ENCODE measurements around the gene SLC25A42. TPM values are rescaled to one million over a fixed set of nuclear protein-coding genes. Genes with fewer than 3 reads are reported as not detected.
A peak's percentile ranks its signal among the peaks of the same experiment; 100 is the strongest.
"Not testable (repeated sequence)": the region's sequence is repeated elsewhere in the genome, so short reads cannot be mapped to it uniquely, and the experiment has no call there.

Gene SLC25A42, protein sequence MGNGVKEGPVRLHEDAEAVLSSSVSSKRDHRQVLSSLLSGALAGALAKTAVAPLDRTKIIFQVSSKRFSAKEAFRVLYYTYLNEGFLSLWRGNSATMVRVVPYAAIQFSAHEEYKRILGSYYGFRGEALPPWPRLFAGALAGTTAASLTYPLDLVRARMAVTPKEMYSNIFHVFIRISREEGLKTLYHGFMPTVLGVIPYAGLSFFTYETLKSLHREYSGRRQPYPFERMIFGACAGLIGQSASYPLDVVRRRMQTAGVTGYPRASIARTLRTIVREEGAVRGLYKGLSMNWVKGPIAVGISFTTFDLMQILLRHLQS
- total RNA-seq (1 to 10 TPM; 6.3 to 8.2 (median 7.3) TPM), polyA plus RNA-seq (1 to 10 TPM; 2.4 to 9.5 (median 9.0) TPM)

DNA sequence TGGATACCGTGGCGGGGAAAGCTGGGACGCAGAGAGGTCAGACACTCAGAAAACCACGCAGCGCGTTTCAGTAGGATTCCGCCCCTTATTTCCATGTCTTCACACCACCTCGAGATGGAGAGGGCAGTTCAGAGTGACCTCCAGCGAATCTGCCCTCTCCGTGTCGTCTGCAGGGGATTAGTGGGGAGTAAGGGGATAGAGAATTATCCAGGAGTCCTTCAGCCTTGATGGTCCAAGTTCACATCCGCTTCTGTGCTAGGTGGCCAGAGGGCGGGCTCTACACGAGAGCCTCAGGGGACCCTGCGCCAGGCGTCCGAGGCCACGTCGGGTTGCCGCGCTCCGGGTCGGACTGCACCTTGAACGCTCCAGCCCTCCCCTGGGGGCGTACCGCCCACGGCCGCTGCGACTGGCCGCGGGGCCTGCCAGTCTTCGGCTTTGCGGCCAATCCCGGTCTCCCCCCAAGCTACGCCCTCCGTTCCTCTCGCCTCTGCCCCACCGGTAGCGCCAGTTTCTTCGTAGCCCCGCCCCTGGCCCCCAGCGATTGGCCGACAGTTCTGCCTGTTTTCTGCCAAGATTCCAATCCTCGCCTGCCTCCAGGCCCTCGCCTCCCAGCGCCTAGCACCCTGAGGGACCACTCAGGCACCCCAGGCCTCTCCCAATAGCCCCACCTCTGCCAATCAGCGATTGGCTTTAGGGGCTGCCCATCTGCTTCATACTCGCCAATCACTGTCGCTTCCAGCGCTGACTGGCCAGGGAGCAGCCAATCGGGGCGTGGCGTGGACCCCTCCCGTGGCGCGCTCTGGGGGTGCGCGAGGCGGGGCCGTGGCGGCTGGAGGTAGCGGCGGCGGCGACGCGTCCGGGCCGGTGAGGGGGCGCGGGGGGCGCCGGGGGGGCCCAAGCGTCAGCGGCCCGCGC, at the start of gene SLC25A42:
SLC25A42 (plus strand) TSS at position 812 of the 915 bp plus-strand sequence. CDS start 32,131 bp downstream, outside the sequence.
- intact Hi-C loops (cut with DNase I): loop anchor here (2.0 to 10.0 kb wide), 4 partner anchors 31 to 601 kb away; partner anchors contain the start of genes ARMC6, ATP13A1, BORCS8 and RFXANK
- TF ChIP-seq EP300 (IDR thresholded peaks at IDR 0.05) (no peak), POLR2A (IDR thresholded peaks at IDR 0.05) (peak in 1 of 2 donors; percentile 20), POLR2AphosphoS5 (IDR thresholded peaks at IDR 0.05) (peak in 3 of 4 donors; percentile 33 to 71 (median 55))
- Histone ChIP-seq H3K36me3 (no peaks in the 10 kb centered on the region), H3K27ac (peak within 1 kb of the TSS; percentile 79 to 90 (median 88)), H3K4me1 (peaks cover 0 to 28% (median 21%) of the 10 kb centered on the region in 4 donors), H3K9me3 (no peaks in the 10 kb centered on the region), H3K27me3 (no peaks in the 10 kb centered on the region), H3K4me3 (peak within 1 kb of the TSS; percentile 64 to 93 (median 92))
- 5% methylated on average over 77 of the region's 77 CpGs for WGBS, 2 donors
- DNase-seq: peak; percentile 100

DNA sequence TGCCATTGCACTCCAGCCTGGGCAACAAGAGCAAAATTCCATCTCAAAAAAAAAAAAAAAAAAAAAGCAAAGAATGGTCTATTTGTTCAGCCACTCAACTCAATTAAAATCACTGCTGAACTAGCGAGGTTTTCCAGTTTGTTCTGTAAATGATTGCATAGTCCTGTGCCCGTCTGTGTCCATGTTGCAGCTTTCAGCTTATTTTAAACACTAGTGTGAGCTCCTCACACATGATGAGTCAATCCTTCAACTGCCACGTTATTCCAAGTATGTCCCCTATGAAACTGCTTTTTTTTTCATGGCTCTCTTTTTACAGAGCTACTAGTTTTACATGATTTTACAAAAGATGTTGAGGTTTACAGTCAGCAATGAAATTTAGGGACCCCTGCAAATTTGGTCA, 42.7 kb upstream of the SLC25A42 start:
- no peaks in the 10 kb centered on the region for H3K27me3 ChIP-seq
- no peak overlapping the region for H3K4me3 ChIP-seq
- no peaks in the 10 kb centered on the region for H3K9me3 ChIP-seq
- intact Hi-C loops (cut with DNase I): no loop called here
- WGBS, 2 donors: 28 to 59% methylated on average over 3 of the region's 3 CpGs
- peaks cover 0 to 6% (median 1%) of the 10 kb centered on the region in 4 donors for H3K4me1 ChIP-seq
- peaks cover 40 to 74% (median 55%) of the 10 kb centered on the region in 4 donors for H3K36me3 ChIP-seq
- no peak for TF ChIP-seq POLR2AphosphoS5 (IDR thresholded peaks at IDR 0.05)
- no peak for TF ChIP-seq POLR2A (IDR thresholded peaks at IDR 0.05)
- no peak for TF ChIP-seq EP300 (IDR thresholded peaks at IDR 0.05)
- DNase-seq: no peak
- no peak overlapping the region for H3K27ac ChIP-seq

DNA sequence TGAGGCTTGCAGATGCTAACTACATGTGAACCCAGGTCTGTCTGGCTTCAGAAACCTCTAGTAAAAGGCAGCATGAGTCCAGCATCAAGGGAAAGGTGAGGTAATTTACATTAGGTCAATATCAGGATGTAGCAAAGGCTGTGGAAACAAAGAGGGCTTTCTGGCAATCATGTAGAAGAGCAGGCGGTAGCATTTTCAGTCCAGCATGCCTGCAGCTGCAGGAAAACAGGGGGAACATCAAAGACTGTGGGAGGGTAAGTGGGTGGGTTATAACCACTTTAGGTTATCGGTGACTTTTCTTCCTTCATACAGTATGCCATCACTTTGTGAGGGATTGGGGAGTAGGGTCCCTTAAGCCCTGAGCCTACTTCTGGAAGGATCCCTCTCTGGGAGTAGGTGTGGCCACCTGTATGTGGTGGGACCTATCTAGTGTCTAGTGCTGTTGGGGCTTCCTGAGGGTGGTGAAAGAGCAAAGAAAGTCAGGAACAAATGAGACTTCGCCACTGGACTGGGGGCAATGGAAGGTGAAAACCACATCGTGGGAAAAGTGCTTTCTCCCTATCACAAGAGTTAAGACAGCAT, 41.3 kb upstream of the SLC25A42 start:
- DNase-seq: no peak
- H3K4me3 ChIP-seq: no peak overlapping the region
- WGBS, 2 donors: 86 to 87% methylated on average over 4 of the region's 4 CpGs
- intact Hi-C loops (cut with DNase I): no loop called here
- no peaks in the 10 kb centered on the region for H3K9me3 ChIP-seq
- H3K27me3 ChIP-seq: no peaks in the 10 kb centered on the region
- peaks cover 34 to 74% (median 54%) of the 10 kb centered on the region in 4 donors for H3K36me3 ChIP-seq
- no peak for TF ChIP-seq EP300 (IDR thresholded peaks at IDR 0.05)
- no peak for TF ChIP-seq POLR2A (IDR thresholded peaks at IDR 0.05)
- TF ChIP-seq POLR2AphosphoS5 (IDR thresholded peaks at IDR 0.05): no peak
- TF ChIP-seq CTCF (IDR thresholded peaks at IDR 0.05): no peak
- H3K4me1 ChIP-seq: peaks cover 0 to 6% (median 1%) of the 10 kb centered on the region in 4 donors
- H3K27ac ChIP-seq: no peak overlapping the region

DNA sequence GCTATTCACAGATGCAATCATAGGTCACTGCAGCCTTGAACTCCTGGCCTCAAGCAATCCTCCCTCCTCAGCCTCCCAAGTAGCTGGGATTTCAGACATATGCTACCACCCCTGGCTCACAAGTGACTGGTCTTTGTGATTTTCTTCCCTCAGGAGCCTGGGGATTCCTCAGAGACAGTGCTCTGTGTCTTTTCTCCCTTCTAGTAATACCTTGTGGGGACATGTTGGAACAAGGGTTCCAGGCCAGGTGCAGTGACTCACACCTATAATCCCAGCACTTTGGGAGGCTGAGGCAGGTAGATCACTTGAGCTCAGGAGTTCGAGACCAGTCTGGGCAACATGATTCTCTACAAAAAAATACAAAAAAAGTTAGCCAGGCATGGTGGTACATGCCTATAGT, 40.4 kb upstream of the SLC25A42 start:
- 98% methylated on average over 1 of the region's 1 CpG for WGBS, 2 donors
- intact Hi-C loops (cut with DNase I); H3K4me3 ChIP-seq; H3K27me3 ChIP-seq; DNase-seq; H3K9me3 ChIP-seq; H3K4me1 ChIP-seq; H3K27ac ChIP-seq: not testable (repeated sequence)
- peaks cover 39 to 74% (median 55%) of the 10 kb centered on the region in 4 donors for H3K36me3 ChIP-seq

GRCh38 chr19:19025861-19026260, 37.9 kb upstream of the SLC25A42 start:
- 95 to 97% methylated on average over 11 of the region's 11 CpGs for WGBS, 2 donors
- intact Hi-C loops (cut with DNase I): no loop called here
- H3K4me3 ChIP-seq: no peak overlapping the region
- peaks cover 34 to 88% (median 61%) of the 10 kb centered on the region in 4 donors for H3K36me3 ChIP-seq
- no peaks in the 10 kb centered on the region for H3K27me3 ChIP-seq
- peaks cover 0 to 8% (median 3%) of the 10 kb centered on the region in 4 donors for H3K4me1 ChIP-seq
- no peaks in the 10 kb centered on the region for H3K9me3 ChIP-seq
- DNase-seq: no peak
- H3K27ac ChIP-seq: no peak overlapping the region
- TF ChIP-seq EP300 (IDR thresholded peaks at IDR 0.05): no peak
- TF ChIP-seq POLR2AphosphoS5 (IDR thresholded peaks at IDR 0.05): no peak
- no peak for TF ChIP-seq CTCF (IDR thresholded peaks at IDR 0.05)
- no peak for TF ChIP-seq POLR2A (IDR thresholded peaks at IDR 0.05)
